GM12872 (cell line): ENCODE results near the gene EDDM13.

ENCODE experiments used
- TF ChIP-seq, protein P1 (sequence below): IDR thresholded peaks from 3 replicates; pipeline ENCODE4 v1.5.1; 2011; ENCODE audit warnings: low read depth, mild to moderate bottlenecking, low read length, moderate library complexity; ENCODE audit not compliant: insufficient read depth

EDDM13 gene

DNA sequence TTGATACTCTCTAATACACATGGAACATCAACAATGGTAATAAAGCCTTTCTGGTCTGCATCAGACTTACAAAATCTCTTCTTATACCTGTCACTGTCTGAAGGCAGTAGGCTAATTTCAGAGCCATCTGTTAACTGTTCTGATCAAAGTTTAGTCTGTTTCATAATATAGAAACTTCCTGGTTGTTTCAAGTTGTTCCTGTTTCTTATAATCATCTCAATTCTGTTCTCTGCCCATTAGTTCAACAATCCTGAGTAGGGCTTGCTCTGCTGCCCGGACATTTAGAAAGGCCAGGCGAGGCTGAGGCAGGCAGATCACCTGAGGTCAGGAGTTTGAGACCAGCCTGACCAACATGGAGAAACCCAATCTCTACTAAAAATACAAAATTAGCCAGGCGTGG is 47.4 kb downstream of the EDDM13 start:
- TF ChIP-seq, protein P1, sequence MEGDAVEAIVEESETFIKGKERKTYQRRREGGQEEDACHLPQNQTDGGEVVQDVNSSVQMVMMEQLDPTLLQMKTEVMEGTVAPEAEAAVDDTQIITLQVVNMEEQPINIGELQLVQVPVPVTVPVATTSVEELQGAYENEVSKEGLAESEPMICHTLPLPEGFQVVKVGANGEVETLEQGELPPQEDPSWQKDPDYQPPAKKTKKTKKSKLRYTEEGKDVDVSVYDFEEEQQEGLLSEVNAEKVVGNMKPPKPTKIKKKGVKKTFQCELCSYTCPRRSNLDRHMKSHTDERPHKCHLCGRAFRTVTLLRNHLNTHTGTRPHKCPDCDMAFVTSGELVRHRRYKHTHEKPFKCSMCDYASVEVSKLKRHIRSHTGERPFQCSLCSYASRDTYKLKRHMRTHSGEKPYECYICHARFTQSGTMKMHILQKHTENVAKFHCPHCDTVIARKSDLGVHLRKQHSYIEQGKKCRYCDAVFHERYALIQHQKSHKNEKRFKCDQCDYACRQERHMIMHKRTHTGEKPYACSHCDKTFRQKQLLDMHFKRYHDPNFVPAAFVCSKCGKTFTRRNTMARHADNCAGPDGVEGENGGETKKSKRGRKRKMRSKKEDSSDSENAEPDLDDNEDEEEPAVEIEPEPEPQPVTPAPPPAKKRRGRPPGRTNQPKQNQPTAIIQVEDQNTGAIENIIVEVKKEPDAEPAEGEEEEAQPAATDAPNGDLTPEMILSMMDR: no peak

DNA sequence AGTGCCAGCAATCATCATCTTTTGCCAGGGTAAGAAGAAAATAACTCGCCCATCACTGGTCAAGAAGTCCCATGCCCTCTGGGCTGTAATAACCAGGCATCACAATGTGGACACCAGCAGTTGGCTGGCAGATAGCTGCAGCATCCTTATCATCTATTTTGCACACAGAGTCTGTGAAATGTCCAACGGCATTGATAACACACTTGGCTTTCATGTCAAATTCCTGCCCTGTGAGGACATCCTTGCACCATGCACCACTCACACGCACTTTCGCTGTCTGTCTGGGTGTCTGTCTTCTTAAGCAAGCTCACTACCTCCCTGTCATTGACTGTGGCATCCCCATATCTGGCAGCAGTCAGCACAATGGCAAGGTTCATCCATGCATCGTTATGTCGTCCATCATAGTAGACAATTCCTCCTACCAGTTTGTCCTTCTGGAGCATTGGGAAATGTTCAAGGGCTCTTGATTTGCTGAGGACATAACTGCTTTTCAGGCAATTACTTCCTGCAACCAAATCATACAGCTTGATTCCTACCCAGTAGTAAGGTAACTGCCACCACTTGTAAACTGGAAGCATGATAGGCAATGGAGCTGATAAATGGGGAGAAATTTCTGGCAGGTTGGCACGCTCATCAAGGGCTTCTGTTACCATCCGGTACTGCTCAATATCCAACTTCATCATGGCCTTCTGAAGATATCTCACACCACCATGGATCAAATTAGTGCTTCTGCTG is 48.9 kb downstream of the EDDM13 start:
- TF ChIP-seq, protein P1: no peak

DNA sequence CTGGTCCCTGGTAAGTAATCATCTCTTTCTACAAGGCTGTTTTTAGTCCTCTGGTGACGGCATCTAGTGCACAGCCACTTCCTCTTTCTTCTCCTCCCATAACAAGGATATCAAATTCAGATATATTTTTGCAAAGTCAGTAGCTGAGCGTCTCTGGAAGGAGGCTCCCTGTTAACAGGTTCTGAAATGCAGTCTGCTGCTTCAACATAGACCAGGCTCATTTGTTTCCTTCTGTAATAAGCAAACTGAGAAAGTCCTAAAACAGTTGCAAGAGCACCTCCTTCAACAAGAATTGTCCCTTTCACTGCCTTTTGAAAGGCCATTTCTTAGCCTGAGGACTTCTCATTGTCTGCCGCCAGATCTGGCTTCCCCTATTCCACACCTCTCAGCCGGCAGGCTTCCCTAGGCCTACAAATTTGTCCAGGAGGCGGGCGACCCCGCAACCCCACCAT is 49.5 kb downstream of the EDDM13 start:
- TF ChIP-seq, protein P1: no peak

DNA sequence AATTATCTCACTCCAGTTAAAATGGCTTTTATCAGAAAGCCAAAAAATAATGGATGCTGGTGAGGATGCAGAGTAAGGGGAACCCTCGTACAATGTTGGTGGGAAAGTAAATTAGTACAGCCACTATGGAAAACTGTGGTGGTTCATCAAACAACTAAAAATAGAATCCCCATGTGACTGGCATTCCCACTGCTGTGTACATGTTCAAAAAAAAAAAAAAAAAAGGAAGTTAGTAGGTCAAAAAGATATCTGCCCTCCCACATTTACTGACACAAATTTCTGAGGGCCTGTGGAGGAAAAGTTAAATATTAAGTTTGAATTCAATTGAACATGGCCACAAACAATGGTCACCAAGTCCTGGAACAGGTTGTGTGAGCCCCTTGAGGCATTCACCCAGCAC is 51.9 kb downstream of the EDDM13 start:
- TF ChIP-seq, protein P1: no peak

DNA sequence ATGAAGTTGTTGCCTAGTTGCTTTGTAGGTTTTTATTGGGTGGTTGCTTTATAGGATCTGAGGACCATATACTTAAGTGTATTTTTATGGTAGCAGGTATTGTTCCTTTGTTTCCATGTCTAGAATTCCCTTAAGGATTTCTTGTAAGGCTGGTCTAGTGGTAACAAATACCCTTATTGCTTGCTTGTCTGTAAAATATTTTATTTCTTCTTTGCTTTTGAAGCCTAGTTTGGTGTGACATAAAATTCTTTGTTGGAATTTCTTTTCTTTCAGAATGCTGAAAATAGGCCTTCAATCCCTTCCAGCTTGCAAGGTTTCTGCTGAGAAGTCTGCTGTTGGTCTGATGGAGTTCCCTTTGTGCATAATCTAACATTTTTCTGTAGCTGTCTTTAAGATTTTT is 60.1 kb downstream of the EDDM13 start:
- TF ChIP-seq, protein P1: no peak

DNA sequence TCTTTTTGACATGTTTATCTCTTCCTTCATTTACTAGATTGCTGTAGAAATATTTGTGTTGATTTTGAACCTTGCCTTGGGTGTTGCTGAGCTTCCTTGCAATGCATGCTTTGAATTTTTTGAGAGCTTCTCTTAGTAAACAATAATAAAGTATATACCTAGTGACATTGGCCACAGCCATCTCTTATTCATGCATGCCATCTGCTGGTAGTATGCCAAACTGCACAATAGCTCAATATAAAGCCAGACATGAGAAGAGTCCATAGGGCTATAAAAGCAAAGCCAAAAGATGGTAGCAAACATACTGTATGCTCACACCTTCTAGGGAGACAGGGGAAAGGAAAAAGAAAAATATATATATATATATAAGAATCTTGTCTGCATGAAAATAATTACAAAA is 61.0 kb downstream of the EDDM13 start:
- TF ChIP-seq, protein P1: peak; percentile 67

DNA sequence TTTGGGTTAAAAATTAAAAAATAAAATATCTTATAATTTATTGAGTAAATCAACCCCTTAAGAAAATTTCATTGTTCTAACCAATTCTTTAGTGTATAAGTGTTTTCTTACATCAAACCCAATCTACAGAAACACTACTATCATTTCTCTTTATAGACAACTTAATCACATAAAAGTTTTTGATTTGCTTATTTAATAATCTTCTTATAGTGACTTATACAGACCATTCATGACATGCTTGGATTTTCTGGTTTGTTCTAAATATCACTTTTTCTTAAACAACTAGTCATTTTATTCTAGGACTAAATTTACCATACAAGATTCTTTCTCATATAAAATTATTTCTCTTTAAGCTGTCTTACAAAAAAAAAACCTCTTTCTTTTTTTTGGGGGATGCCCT is 69.4 kb downstream of the EDDM13 start:
- TF ChIP-seq, protein P1: no peak
